HepG2 (cell line): ENCODE measurements around the gene NDUFB10. TPM values are rescaled to one million over a fixed set of nuclear protein-coding genes. Genes with fewer than 3 reads are reported as not detected.
A peak's percentile ranks its signal among the peaks of the same experiment; 100 is the strongest.

Experiments used
- ARID2 ChIP-seq: sonication (generic); formaldehyde crosslinking; IDR thresholded peaks from 2 replicates; pipeline ENCODE4 v1.8.1; 2022; ENCODE audit warnings: mild to moderate bottlenecking, missing genetic modification reagents, borderline replicate concordance
- ATF7-NPFF ChIP-seq: sonication (generic); formaldehyde crosslinking; IDR thresholded peaks from 2 replicates; pipeline ENCODE4 v1.8.1; 2023; ENCODE audit warnings: mild to moderate bottlenecking, low read depth, missing genetic modification reagents, moderate library complexity
- CCDC6 ChIP-seq: sonication (generic); formaldehyde crosslinking; IDR thresholded peaks from 2 replicates; pipeline ENCODE4 v1.8.1; 2022; ENCODE audit warnings: mild to moderate bottlenecking, missing genetic modification reagents, moderate library complexity
- FOXK2 ChIP-seq: fragments of 450-650 bp; IDR thresholded peaks from 2 replicates; pipeline ENCODE4 v1.6.1; 2016
- HES4 ChIP-seq: sonication (generic); formaldehyde crosslinking; IDR thresholded peaks from 2 replicates; pipeline ENCODE4 v1.9.0; 2021; ENCODE audit warnings: mild to moderate bottlenecking, missing genetic modification reagents, borderline replicate concordance
- IRF1 ChIP-seq: sonication (generic); formaldehyde crosslinking; IDR thresholded peaks from 2 replicates; pipeline ENCODE4 v1.4.0; 2020; ENCODE audit warnings: low read depth, mild to moderate bottlenecking, missing genetic modification reagents
- KLF13 ChIP-seq: sonication (generic); formaldehyde crosslinking; IDR thresholded peaks from 2 replicates; pipeline ENCODE4 v1.4.0; 2020; ENCODE audit warnings: mild to moderate bottlenecking, missing genetic modification reagents
- NFIC ChIP-seq: IDR thresholded peaks from 2 replicates; pipeline ENCODE4 v1.6.1; 2012; ENCODE audit warnings: mild to moderate bottlenecking, low read length, inconsistent platforms
- PHB2 ChIP-seq: fragments of 450-650 bp; IDR thresholded peaks from 2 replicates; pipeline ENCODE4 v1.6.1; 2018; ENCODE audit not compliant: partially characterized antibody
- PRDM15 ChIP-seq: sonication (generic); formaldehyde crosslinking; IDR thresholded peaks from 2 replicates; pipeline ENCODE4 v1.4.0; 2020; ENCODE audit warnings: missing genetic modification reagents
- SATB2 ChIP-seq: sonication (generic); formaldehyde crosslinking; IDR thresholded peaks from 2 replicates; pipeline ENCODE4 v1.5.0; 2020; ENCODE audit warnings: missing genetic modification reagents
- SMC3 ChIP-seq: IDR thresholded peaks from 2 replicates; pipeline ENCODE4 v1.6.1; 2011; ENCODE audit warnings: low read length, improper control_type of control experiment
- ZBTB14 ChIP-seq: sonication (generic); formaldehyde crosslinking; IDR thresholded peaks from 2 replicates; pipeline ENCODE4 v1.4.0; 2020; ENCODE audit warnings: missing genetic modification reagents
- ZBTB20 ChIP-seq: sonication (generic); formaldehyde crosslinking; IDR thresholded peaks from 2 replicates; pipeline ENCODE4 v1.8.1; 2023; ENCODE audit warnings: missing genetic modification reagents, low read depth, mild to moderate bottlenecking, borderline replicate concordance
- ZNF143 ChIP-seq: sonication (generic); formaldehyde crosslinking; IDR thresholded peaks from 2 replicates; pipeline ENCODE4 v1.4.0; 2020; ENCODE audit warnings: missing genetic modification reagents
- ZNF367 ChIP-seq: sonication (generic); formaldehyde crosslinking; IDR thresholded peaks from 2 replicates; pipeline ENCODE4 v1.4.0; 2020; ENCODE audit warnings: missing genetic modification reagents, borderline replicate concordance
- ZNF510 ChIP-seq: sonication (generic); formaldehyde crosslinking; IDR thresholded peaks from 2 replicates; pipeline ENCODE4 v1.4.0; 2020; ENCODE audit warnings: low read depth, mild to moderate bottlenecking, missing genetic modification reagents
- ZNF512 ChIP-seq: sonication (generic); formaldehyde crosslinking; IDR thresholded peaks from 2 replicates; pipeline ENCODE4 v1.4.0; 2020; ENCODE audit warnings: mild to moderate bottlenecking, missing genetic modification reagents
- ZNF569 ChIP-seq: sonication (generic); formaldehyde crosslinking; IDR thresholded peaks from 2 replicates; pipeline ENCODE4 v1.5.0; 2020; ENCODE audit warnings: mild to moderate bottlenecking, missing genetic modification reagents, moderate library complexity, borderline replicate concordance
- ZNF619 ChIP-seq: sonication (generic); formaldehyde crosslinking; IDR thresholded peaks from 2 replicates; pipeline ENCODE4 v1.4.0; 2020; ENCODE audit warnings: mild to moderate bottlenecking, missing genetic modification reagents
- ZNF792 ChIP-seq: IDR thresholded peaks from 2 replicates; pipeline ENCODE4 v1.6.1; 2016
- polyA plus RNA-seq, 8 experiments: library from polyadenylated mRNA; depleted of rRNA in 3 of 8; stranded (reverse) in 7 of 8; unstranded in 1 of 8; fragments of >200 nt; fragmentation: Illumina TruSeq in 4 of 8; extraction: Trizol in 4 of 8; gene quantifications; 2 replicates each; pipeline versions ENCODE4 v1.2.1 to v1.2.3, GENCODE V29; 2011 to 2016; ENCODE audit warnings: low read depth in 4 of 8, missing spikeins in 1 of 8, mixed read lengths in 1 of 8; ENCODE audit not compliant: insufficient read depth in 1 of 8
- total RNA-seq, 5 experiments: library from RNA; depleted of rRNA; stranded (reverse); fragments of >200 nt; fragmentation: Illumina TruSeq; extraction: Trizol; gene quantifications; 2 replicates each; pipeline ENCODE4 v1.2.3, GENCODE V29; 2016; ENCODE audit warnings: low read depth in 1 of 5

The NDUFB10 gene
- total and polyA plus RNA-seq, 2 of the 13 experiments (the other 11 are each of a cell fraction or from before 2014, with no cell fraction given): 68.6 to 157 TPM

- no peak for TF ChIP-seq PRDM15 (CRISPR knock-in tag)
- TF ChIP-seq FOXK2: no peak
- no peak for TF ChIP-seq ZNF367 (CRISPR knock-in tag)
- TF ChIP-seq ZBTB20 (CRISPR knock-in tag): peak; percentile 85; the same call in 1 of the 2 replicates
- TF ChIP-seq ZNF512 (CRISPR knock-in tag): no peak
- TF ChIP-seq ZNF510 (CRISPR knock-in tag): 0 out of 2 replicates have a peak, but pooled peaks have one; percentile 52
- 0 out of 2 replicates have a peak, but pooled peaks have one; percentile 53 for TF ChIP-seq SATB2
- TF ChIP-seq SMC3: no peak
- no peak for TF ChIP-seq IRF1 (CRISPR knock-in tag)
- no peak for TF ChIP-seq ZBTB14 (CRISPR knock-in tag)
- TF ChIP-seq ATF7-NPFF (CRISPR knock-in tag): no peak; the same call in 1 of the 2 replicates
- TF ChIP-seq ZNF569 (CRISPR knock-in tag): no peak
- TF ChIP-seq ZNF619 (CRISPR knock-in tag): no peak
- peak; percentile 37 for TF ChIP-seq ZNF143 (CRISPR knock-in tag)
- TF ChIP-seq PHB2: no peak
- no peak for TF ChIP-seq NFIC
- TF ChIP-seq ZNF792 (CRISPR knock-in tag): peak; percentile 37; the same call in 1 of the 2 replicates
- no peak; the same call in none of the 2 replicates for TF ChIP-seq KLF13 (CRISPR knock-in tag)
- peak; percentile 80; the same call in 1 of the 2 replicates for TF ChIP-seq CCDC6
- TF ChIP-seq HES4 (CRISPR knock-in tag): 0 out of 2 replicates have a peak, but pooled peaks have one; percentile 18
- TF ChIP-seq ARID2 (CRISPR knock-in tag): peak; percentile 48; the same call in 1 of the 2 replicates
Measured at GRCh38 chr16:1940273-1941161, 18.8 kb upstream of the NDUFB10 start (continued).
